GM20000 (cell line): ENCODE data around the gene LAX1.

ENCODE experiments used
- DNase-seq: peaks from one replicate; pipeline ENCODE4 v3.0.0; 2012; ENCODE audit warnings: low spot score
- TF ChIP-seq, protein P1 (sequence below): IDR thresholded peaks from 2 replicates; pipeline ENCODE4 v1.5.1; 2012; ENCODE audit warnings: mild to moderate bottlenecking, control low read depth; ENCODE audit errors: extremely low read depth, missing control alignments

LAX1 gene

GRCh38 chr1:203797948-203798655 lies 33.1 kb downstream of the LAX1 start:
- TF ChIP-seq, protein P1, sequence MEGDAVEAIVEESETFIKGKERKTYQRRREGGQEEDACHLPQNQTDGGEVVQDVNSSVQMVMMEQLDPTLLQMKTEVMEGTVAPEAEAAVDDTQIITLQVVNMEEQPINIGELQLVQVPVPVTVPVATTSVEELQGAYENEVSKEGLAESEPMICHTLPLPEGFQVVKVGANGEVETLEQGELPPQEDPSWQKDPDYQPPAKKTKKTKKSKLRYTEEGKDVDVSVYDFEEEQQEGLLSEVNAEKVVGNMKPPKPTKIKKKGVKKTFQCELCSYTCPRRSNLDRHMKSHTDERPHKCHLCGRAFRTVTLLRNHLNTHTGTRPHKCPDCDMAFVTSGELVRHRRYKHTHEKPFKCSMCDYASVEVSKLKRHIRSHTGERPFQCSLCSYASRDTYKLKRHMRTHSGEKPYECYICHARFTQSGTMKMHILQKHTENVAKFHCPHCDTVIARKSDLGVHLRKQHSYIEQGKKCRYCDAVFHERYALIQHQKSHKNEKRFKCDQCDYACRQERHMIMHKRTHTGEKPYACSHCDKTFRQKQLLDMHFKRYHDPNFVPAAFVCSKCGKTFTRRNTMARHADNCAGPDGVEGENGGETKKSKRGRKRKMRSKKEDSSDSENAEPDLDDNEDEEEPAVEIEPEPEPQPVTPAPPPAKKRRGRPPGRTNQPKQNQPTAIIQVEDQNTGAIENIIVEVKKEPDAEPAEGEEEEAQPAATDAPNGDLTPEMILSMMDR, result no peak
- DNase-seq, result no peak

- no peak for DNase-seq
- TF ChIP-seq, protein P1, result no peak
Measured at GRCh38 chr1:203799157-203799556, 34.2 kb downstream of the LAX1 start.

DNA sequence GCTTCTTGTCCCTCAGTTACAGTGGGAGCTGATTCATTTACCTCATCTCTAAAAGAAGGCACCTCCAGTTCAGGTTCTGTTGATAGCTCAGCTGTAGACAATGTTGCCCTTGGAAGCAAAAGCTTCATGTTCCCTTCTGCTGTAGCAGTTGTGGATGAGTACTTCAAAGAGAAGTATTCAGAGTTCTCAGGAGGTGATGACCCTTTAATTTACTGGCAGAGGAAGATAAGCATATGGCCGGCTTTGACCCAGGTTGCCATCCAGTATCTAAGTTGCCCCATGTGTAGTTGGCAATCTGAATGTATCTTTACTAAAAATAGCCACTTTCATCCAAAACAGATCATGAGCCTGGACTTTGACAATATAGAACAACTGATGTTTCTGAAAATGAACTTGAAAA lies 35.0 kb downstream of the LAX1 start:
- no peak for DNase-seq
- TF ChIP-seq, protein P1, result no peak

- no peak for DNase-seq
Measured at GRCh38 chr1:203805689-203806088, 40.7 kb downstream of the LAX1 start.

DNA sequence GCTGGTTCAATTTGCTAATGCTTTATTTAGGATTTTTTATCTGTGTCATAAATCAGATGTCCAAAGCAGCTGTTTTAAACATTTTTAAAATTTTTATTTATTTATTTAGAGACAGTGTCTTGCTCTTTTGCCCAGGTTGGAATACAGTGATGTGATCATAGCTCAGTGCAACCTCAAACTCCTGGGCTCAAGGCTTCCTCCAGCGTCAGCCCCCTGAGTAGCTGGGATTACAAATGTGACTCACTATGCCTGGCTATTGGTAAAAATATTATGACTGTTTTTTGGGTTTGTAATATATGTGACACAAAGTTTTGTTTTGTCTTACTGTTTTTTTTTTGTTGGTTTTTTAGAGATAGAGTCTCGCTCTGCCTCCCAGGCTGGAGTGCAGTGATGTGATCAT lies 42.2 kb downstream of the LAX1 start:
- DNase-seq, result no peak
- TF ChIP-seq, protein P1, result no peak

More at GRCh38 chr1:203805689-203806088, 40.7 kb downstream of the LAX1 start:
- TF ChIP-seq, protein P1, result no peak

GRCh38 chr1:203813581-203814341 lies 48.8 kb downstream of the LAX1 start:
- DNase-seq, result no peak
- TF ChIP-seq, protein P1, result no peak

DNA sequence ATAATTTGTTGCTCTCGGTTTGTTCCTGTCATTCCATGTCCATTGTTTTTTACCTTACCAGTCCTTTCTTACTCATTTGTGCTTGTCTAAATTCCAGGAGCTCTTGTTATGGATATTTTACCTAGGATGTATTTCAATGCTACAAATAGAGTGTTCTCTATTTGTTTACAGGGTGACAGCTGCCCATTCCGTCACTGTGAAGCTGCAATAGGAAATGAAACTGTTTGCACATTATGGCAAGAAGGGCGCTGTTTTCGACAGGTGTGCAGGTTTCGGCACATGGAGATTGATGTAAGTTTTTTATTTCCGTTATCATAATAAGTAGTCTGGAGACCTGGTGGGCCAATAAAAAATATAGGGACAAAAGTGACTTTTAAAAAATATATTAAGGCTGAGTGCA lies 53.4 kb downstream of the LAX1 start:
- DNase-seq, result no peak

More for the DNA sequence above, 53.4 kb downstream of the LAX1 start:
- TF ChIP-seq, protein P1, result no peak
